Choroid plexus epithelial cell (primary cell): ENCODE results near the gene SGIP1.

Experiments
- DNase-seq: peaks from one replicate; pipeline ENCODE4 v3.0.0-alpha.2; 2010; ENCODE audit warnings: low read depth
- H3K4me3 ChIP-seq: 2 replicates; pipeline ENCODE4 v1.5.1; 2011; ENCODE audit warnings: low read depth, mild to moderate bottlenecking, control low read depth, low read length, moderate library complexity
- TF ChIP-seq, protein P1 (sequence below): conservative IDR thresholded peaks from 2 replicates; pipeline ENCODE4 v1.5.1; 2011; ENCODE audit warnings: low read depth, mild to moderate bottlenecking, control low read depth, inconsistent platforms, low read length, moderate library complexity

The SGIP1 gene

DNA sequence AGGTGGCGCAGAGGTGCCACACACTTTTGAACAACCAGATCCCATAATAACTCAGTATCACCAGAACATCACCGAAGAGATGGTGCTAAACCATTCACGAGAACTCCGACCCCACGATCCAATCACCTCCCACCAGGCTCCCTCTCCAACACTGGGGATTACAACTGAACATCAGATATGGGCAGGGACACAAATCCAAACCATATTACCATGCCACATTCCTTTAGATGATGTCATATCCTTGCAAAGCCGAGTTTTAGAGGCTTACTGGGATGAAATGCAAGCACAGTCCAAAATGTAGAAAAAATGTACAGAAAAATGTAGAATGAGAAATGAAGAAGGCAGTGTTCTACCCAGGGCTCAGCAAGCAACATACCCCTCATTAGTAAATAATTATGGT is 64.7 kb downstream of the SGIP1 start:
- TF ChIP-seq, protein P1, sequence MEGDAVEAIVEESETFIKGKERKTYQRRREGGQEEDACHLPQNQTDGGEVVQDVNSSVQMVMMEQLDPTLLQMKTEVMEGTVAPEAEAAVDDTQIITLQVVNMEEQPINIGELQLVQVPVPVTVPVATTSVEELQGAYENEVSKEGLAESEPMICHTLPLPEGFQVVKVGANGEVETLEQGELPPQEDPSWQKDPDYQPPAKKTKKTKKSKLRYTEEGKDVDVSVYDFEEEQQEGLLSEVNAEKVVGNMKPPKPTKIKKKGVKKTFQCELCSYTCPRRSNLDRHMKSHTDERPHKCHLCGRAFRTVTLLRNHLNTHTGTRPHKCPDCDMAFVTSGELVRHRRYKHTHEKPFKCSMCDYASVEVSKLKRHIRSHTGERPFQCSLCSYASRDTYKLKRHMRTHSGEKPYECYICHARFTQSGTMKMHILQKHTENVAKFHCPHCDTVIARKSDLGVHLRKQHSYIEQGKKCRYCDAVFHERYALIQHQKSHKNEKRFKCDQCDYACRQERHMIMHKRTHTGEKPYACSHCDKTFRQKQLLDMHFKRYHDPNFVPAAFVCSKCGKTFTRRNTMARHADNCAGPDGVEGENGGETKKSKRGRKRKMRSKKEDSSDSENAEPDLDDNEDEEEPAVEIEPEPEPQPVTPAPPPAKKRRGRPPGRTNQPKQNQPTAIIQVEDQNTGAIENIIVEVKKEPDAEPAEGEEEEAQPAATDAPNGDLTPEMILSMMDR, result no peak
- DNase-seq, result peak; percentile 85

GRCh38 chr1:66599346-66599745 is 65.4 kb downstream of the SGIP1 start:
- no peak for DNase-seq
- no peak overlapping the region for H3K4me3 ChIP-seq
- TF ChIP-seq, protein P1, result no peak

More for the DNA sequence above, 64.7 kb downstream of the SGIP1 start:
- H3K4me3 ChIP-seq, result no peak overlapping the region

DNA sequence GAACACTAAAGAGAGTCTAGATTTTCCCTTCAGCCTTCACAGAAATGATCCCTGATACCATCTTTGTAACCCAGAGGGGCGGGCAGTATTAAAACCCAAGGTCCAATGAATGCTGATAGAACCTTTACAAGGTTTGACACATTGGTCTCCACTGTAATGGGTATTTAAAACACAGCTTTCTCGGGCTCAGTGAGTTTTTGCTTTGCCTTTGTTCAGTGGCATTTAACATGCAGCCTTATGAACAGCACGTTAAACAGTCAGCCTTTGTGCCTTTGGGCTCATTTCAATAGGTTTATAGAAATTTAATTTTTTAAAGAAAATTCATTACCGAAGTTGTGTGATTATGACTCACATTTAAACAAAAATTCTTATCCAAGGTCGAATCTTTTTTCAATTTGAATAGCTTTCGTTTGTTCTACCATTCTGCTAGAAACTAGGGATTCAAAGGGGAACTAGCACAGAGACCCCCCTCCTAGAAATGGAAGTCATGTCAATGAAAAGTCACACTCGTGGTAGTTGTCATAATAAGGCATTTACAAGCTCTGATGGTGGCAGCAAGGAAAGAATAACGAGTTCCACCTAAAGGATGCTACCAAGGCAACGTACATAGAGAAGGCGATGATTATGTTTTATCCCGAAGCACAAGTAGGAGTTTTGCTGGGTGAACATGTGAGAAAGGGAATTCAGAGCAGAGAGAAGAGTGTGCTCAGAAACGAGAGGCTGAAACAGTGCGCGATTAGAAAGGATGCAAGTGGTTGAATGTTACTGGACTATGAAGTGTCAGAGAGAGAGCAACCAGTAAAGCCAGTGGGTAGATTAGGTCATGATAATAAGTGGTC is 66.2 kb downstream of the SGIP1 start:
- no peak for DNase-seq
- H3K4me3 ChIP-seq, result no peak overlapping the region
- TF ChIP-seq, protein P1, result no peak

- no peak for DNase-seq
- H3K4me3 ChIP-seq, result no peak overlapping the region
- TF ChIP-seq, protein P1, result no peak
These were observed 71.6 kb downstream of the SGIP1 start for GRCh38 chr1:66605419-66605997.

DNA sequence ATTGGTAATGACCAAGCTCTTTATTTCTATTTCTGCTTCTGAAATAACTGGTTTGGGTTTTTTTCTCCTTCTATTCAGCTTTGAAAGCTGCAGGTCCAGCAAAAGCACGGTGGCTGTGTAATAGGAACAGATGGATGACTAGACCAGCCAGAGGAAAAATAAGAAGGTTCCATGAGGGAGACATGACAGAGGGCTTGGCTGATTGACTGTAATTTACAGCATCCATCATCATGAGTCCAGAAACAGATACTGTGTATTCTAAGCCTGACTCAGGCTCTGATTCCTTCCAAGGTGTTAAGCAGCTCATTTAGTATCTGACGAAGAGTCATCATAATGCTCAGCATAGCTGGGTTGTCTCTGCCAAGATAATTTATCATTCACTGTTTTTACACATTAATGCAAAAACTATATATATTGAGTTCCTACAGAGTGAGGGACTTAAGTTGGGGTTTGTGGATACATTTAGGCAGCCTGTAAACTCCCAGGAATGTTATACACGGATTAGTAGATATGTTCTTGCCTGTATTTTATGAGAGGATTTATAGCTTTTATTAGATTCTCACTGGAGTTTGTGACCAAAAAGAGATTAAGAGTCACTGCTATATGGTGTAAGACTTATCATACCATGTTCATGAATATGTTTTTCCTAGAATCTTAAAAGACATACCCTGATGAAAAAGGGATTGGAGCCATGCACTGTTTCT is 72.6 kb downstream of the SGIP1 start:
- no peak overlapping the region for H3K4me3 ChIP-seq
- TF ChIP-seq, protein P1, result no peak
- no peak for DNase-seq

DNA sequence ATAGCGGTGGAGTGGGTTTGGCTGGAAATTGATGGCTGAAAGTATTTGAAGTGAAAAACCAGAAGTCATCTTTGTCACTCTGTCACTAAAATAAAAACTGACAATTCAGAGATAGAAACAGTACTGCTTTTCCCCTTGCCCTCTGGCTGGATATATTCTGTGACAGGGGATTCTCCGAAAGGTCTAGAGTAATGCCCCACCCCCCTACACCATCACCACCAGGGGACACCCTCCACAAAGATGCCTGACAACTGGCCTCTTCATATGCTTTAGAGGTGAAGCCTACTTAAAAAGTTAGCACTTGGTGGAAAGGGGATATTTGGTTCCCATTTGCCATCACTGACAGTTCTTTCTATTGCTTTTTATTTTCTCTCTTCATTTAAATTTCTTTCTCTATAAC is 73.5 kb downstream of the SGIP1 start:
- no peak overlapping the region for H3K4me3 ChIP-seq
- TF ChIP-seq, protein P1, result peak; percentile 38
- no peak for DNase-seq
